Measurements from ENCODE around the gene GDPGP1.
"Not testable (repeated sequence)": the region's sequence is repeated elsewhere in the genome, so short reads cannot be mapped to it uniquely, and the experiment has no call there.

The GDPGP1 gene

GRCh38 chr15:90234096-90234988 lies at the start of gene GDPGP1:
TSS of gene GDPGP1 (plus strand) at chr15:90234209. CDS start at chr15:90240909, 6,700 bp downstream.
- no peak for DNase-seq

GRCh38 chr15:90184786-90185704 lies 49.0 kb upstream of the GDPGP1 start:
- DNase-seq: peak; percentile 70

- DNase-seq: peak; percentile 8
Measured at GRCh38 chr15:90187257-90187868, 46.6 kb upstream of the GDPGP1 start.

GRCh38 chr15:90188065-90188464 lies 45.9 kb upstream of the GDPGP1 start:
- not testable (repeated sequence) for DNase-seq

GRCh38 chr15:90188914-90189748 lies 44.9 kb upstream of the GDPGP1 start:
- DNase-seq: no peak

- DNase-seq: no peak
Measured at GRCh38 chr15:90189781-90190467, 44.1 kb upstream of the GDPGP1 start.

GRCh38 chr15:90190606-90191343 lies 43.2 kb upstream of the GDPGP1 start:
- DNase-seq: no peak

GRCh38 chr15:90191344-90191687 lies 42.7 kb upstream of the GDPGP1 start:
- DNase-seq: peak; percentile 26

GRCh38 chr15:90191794-90192509 lies 42.1 kb upstream of the GDPGP1 start:
- peak; percentile 94 for DNase-seq

GRCh38 chr15:90192961-90193786 lies 40.8 kb upstream of the GDPGP1 start:
- peak; percentile 59 for DNase-seq

- DNase-seq: no peak
Measured at GRCh38 chr15:90194655-90195054, 39.4 kb upstream of the GDPGP1 start.

- peak; percentile 45 for DNase-seq
Measured at GRCh38 chr15:90200534-90201129, 33.4 kb upstream of the GDPGP1 start.

- DNase-seq: peak; percentile 68
Measured at GRCh38 chr15:90201130-90201943, 32.7 kb upstream of the GDPGP1 start, which contains the start of gene SEMA4B. TSS of gene SEMA4B (plus strand) at chr15:90201330. CDS start at chr15:90201579, 249 bp downstream.

- no peak for DNase-seq
Measured at GRCh38 chr15:90201944-90202375, 32.0 kb upstream of the GDPGP1 start.

GRCh38 chr15:90202929-90203328 lies 31.1 kb upstream of the GDPGP1 start:
- DNase-seq: no peak

- DNase-seq: no peak
Measured at GRCh38 chr15:90203473-90203872, 30.5 kb upstream of the GDPGP1 start.

- peak; percentile 37 for DNase-seq
Measured at GRCh38 chr15:90203922-90204321, 30.1 kb upstream of the GDPGP1 start.
